Ammon's horn (tissue), 1 donor: Measurements from ENCODE around the gene OR4F6.

ENCODE experiments used
- DNase-seq: peaks from one replicate; pipeline ENCODE4 v3.0.0-alpha.2; 2016; ENCODE audit warnings: low spot score

The OR4F6 gene

DNA sequence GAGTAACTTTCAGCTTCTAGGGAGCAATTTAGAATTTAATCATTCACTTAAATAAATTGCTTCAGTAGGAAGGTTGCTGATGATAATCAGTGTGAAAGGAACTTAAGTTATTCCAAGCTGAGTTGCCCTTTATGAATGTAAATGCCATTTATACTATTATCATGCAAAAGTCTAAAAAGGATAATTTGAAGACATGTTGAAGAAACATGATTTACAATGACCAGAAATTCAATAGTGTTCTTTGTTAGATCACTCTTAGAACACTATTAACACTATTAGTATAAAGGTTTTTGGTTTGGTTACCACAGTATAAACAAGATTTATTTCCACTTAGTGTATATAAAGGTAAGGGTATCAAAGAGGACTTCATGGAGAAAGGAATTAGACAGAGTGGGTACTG, 1.6 kb downstream of the OR4F6 start:
- no peak for DNase-seq

DNA sequence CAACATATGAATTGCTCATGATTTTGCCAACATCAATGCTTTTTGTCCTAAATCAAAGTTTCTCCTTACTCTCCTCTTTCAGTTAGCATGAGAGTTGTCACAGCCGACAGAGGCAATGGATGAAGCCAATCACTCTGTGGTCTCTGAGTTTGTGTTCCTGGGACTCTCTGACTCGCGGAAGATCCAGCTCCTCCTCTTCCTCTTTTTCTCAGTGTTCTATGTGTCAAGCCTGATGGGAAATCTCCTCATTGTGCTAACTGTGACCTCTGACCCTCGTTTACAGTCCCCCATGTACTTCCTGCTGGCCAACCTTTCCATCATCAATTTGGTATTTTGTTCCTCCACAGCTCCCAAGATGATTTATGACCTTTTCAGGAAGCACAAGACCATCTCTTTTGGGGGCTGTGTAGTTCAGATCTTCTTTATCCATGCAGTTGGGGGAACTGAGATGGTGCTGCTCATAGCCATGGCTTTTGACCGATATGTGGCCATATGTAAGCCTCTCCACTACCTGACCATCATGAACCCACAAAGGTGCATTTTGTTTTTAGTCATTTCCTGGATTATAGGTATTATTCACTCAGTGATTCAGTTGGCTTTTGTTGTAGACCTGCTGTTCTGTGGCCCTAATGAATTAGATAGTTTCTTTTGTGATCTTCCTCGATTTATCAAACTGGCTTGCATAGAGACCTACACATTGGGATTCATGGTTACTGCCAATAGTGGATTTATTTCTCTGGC, 2.5 kb downstream of the OR4F6 start:
- no peak for DNase-seq

DNA sequence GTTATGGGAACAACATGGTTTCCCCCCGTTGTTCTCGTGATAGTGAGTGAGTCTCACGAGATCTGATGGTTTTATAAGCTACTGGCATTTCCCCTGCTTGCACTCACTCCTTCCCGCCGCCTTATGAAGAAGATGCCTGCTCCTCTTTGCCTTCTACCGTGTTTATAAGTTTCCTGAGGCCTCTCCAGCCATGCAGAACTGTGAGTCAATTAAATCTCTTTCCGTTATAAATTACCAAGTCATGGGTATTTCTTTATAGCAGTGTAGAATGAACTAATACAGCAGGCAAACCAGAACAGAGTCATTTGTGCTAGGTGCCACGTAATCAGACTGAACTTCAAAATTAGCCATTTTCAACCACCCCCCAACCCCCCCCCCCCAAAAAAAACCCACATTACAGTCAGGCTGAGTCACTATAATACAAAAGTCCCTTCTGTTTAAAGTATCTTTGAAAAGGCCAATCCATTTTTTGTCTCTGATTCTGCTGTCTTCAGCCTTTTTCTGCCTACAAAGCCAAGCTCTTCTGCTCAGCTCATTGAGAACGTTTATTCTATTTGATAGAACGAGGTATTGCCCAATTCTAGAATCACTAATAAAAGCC, 4.1 kb downstream of the OR4F6 start:
- no peak for DNase-seq

DNA sequence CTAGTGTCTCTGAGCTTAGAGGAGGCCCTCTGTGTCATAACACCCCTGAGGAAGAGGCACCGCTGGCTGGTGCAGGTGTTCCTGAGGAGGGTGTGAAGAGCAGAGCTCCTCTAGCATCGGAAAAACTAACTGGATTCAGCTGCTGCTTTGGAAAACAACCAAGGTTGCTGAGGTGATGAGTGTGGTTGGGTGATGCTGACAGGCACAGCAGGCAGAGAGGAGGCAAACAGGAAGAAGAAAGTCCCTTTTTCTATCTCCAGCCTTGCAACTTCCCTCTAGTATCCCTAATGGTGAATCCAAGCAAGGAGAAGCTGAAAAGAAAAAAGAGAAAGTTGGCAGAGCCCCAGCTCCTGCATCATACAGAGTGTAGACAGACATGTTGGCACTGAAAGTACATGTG, 4.9 kb downstream of the OR4F6 start:
- no peak for DNase-seq

DNA sequence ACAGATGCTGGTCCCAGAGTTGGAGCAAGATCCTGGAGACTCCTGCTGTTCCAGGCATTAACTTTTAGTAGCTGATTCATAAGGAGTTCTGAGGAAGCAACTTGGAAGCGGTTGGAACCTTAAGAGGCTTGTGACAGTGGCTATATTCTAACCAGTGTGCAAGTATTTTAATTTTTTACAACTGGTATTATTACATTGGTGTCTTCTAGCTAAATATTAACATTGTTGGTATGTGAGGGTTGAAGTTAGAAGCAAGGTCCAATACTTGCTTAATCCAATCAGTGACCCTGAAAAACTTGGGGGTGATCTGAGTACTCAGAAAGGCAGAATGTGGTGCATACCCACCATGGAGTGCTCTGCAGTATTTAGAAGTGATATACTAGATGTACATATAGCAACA, 7.1 kb downstream of the OR4F6 start:
- DNase-seq: no peak

DNA sequence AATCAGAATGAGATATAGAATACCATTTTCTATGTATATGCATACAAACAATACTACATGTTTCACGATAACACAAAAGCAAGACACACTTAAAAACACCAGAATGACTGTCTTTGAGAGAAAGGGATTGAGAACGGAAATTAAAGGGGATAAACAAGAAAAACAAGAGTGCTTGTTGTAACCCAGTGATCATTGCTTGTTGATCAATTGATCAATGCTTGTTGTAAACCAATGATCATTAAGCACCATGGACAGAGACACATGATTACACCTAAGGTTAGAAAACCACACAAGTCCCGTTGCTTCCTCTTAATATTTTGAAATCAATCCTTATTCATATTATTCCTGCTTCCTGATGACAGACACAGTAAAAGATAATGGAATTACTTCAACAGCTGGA, 7.6 kb downstream of the OR4F6 start:
- DNase-seq: no peak

DNA sequence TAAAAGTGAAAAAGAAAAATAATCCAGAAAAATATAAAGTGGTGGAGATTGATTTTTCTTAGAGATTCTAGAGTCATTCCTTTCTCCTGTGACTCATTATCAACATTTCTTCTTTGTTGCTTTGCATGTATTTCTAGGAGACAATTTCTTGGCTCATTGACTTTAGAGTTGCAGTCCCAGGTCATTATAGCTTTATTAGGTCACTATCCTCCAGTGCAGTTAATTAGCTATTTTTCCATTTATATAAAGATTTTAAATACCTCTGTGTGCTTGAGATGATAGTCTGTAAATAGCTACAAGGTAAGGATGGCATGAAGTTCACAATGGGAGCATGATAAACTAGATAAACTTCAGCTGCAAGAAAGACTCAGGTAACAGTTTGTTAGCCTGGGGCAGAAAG, 8.6 kb downstream of the OR4F6 start, which contains the start of gene OR4F15:
Gene OR4F15 (plus strand): TSS at position 301 of the 400 bp plus-strand sequence. CDS start 5,985 bp downstream, outside the sequence.
- no peak for DNase-seq

DNA sequence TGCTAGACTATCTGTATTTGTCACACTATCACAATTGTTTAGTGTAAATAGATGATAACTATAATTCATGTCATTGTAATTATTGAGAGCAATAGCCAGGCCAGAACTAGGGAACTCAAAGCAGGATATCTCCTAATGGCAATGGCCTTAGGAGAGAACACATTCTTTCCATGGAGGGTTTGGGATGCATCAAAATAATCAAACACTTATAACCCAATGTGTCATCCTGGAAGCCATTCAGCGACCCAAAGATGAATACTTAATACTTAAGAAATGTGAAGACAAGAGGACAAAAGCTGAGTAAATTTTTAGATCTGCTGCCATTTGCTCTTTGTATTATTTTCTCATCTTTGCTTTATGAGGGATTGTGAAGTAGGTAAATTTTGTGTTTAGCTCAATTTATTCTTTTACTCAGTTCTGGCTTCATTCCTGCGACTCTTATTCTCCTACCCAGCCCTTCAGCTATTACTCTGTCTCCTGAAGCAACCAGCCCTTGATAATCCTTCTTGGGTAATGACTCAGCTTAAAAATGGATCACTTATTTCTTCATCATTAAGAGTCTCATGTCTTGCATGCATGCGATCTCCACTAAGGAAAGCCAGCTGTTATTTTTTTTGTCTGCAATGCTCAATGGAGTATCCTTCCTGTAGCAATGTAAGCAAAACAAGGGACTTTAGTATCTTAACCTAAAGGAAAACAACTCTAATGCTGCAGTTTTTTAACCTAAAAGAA, 10.7 kb downstream of the OR4F6 start:
- DNase-seq: no peak

DNA sequence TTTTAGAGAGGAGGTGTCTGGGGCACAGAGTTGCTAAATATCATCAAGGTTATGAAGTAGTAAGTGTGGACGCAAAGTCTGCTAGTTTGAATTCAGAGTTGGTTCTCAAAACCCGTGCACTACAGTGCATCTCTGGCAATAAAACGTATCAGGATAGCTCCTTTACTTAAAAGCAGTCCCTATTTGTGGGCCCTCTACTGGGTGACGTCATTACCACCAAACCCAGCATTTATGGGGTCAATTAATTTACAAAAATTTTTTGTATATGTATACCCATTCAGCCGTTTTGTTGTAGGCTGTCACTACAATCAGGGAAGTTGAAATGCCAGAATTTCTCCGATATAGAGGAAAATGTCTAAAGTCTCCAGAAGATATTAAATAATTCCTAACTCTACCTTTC, 17.5 kb downstream of the OR4F6 start:
- DNase-seq: no peak

DNA sequence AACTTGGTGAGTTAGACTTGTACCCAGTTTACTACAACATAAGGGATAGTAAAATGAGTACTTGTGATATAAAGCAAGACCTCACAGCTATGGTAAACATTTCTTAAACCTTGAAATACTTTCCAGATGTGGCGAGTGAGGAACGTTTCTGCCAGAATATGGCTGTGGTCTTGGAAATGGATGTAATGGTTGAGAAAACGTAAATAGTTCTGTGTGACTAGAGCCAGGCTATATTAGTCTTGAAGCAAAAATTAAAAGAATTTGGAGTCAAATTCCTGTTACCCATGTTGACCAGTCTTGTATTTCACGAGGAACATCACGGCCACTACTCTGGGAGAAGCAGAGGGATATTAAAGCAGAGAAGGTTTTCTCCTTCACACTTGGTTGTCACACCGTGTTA, 23.9 kb downstream of the OR4F6 start:
- no peak for DNase-seq

DNA sequence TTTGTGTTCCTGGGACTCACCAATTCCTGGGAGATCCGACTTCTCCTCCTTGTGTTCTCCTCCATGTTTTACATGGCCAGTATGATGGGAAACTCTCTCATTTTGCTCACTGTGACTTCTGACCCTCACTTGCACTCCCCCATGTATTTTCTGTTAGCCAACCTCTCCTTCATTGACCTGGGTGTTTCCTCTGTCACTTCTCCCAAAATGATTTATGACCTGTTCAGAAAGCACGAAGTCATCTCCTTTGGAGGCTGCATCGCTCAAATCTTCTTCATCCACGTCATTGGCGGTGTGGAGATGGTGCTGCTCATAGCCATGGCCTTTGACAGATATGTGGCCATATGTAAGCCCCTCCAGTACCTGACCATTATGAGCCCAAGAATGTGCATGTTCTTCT, 25.5 kb downstream of the OR4F6 start:
- DNase-seq: no peak

DNA sequence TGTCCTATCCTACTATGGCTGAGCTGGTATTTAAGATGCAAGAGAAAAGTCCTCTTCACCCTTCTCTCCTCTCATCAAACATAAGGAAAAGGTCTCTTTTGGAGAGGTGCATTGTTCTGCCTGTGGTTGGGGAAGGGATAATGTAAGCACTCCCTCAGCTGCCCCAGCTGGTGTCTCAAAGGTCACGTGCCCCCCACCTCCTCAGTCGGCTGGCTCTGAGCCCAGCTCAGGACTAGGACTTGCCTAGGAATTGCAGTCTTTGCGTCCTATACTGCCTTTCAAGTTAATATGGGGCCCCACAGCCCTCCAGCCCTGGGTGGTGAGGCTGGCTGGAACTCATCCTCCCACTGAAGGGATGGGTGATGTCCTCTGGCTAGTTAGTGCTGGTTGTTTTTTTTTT, 38.3 kb downstream of the OR4F6 start:
- DNase-seq: no peak

DNA sequence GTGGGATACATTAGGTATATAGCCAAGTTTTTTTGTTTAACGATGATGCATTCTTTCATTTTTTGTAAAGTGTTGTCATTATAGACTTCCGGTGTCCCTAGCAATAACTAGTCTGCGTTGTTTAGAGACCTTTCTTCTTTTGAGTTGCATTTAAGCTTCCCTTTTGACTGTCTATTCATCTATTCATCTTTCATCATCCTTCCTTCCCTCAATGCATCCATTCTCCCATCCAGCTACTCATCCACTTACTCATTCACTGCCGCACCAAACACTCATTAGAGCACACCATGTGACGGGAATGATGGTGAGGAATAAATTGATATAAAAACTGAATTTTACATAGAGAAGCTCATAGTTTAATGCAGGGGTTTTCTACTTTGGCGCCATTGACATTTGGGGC, 41.6 kb downstream of the OR4F6 start:
- no peak for DNase-seq

DNA sequence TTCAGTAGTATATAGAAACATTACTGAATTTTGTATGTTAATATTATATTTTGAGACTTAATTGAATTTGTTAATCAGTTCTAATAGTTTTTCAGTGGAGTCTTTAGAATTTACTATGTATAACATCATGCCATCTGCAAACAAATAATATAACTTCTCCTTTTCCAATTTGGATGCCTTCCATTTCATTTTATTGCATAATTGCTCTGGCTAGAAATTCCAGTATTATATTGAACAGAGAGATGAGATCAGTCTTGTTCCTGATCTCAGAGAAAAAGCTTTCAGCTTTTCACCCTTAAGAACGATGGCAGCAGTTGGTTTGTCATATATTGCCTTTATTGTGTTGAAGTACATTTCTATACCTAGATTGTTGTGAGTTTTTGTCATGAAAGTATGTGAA, 49.0 kb downstream of the OR4F6 start:
- DNase-seq: no peak
